NCI-H82 (cell line): Measurements from ENCODE around the gene IL2RA.
"Not testable (repeated sequence)": the region's sequence is repeated elsewhere in the genome, so short reads cannot be mapped to it uniquely, and the experiment has no call there.

Source experiments
- DNase-seq: peaks from one replicate; lab custom pipeline; 2025; lab: John Stamatoyannopoulos, UW

Gene IL2RA

GRCh38 chr10:6062101-6062771, at the start of gene IL2RA:
TSS of gene IL2RA (minus strand) at chr10:6062367. CDS start at chr10:6062151, 216 bp downstream.
- DNase-seq = no peak

- DNase-seq = no peak
Observed at GRCh38 chr10:6110136-6110535, 48.0 kb upstream of the IL2RA start.

DNA sequence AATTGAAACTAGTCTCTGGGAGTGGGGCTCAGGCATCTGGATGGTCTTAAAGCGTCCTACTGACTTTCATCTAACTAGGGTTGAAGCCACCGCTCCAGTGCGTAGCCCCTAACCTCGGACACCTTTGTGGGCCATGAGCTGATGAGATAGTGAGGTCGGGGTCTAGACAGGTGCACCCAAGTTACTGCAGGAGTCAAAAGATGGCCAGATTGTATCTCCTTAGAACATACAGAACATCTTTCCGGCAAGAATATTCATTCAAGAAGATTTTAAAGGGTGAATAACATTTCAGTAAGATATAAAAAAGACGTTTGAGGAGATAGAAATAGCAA, 47.2 kb upstream of the IL2RA start:
- DNase-seq = no peak

GRCh38 chr10:6108631-6109443, 46.7 kb upstream of the IL2RA start:
- DNase-seq = peak; percentile 54

- no peak for DNase-seq
Observed at GRCh38 chr10:6108072-6108471, 45.9 kb upstream of the IL2RA start.

GRCh38 chr10:6107616-6108015, 45.4 kb upstream of the IL2RA start:
- not testable (repeated sequence) for DNase-seq

GRCh38 chr10:6103591-6103990, 41.4 kb upstream of the IL2RA start:
- no peak for DNase-seq

- no peak for DNase-seq
Observed at GRCh38 chr10:6102128-6102527, 40.0 kb upstream of the IL2RA start.

GRCh38 chr10:6101181-6101580, 39.0 kb upstream of the IL2RA start:
- DNase-seq = no peak

DNA sequence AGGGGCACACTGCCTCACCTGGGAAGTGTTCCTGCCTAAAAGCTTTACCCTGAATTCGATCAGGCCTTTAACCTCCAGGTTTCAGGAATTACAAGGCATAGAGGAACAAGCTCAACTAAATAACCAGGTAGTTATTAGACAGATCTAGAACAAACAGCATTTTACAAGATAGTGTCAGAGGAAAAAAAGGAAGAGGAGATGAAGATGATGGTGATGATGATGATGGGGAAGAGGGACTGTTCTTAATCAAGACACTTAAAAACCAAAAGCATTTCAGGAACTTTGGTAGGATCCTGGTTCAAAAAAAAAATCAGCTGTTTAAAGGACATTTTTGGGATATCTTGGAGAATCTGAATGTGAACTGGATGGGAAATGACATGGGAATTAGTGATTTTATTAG, 38.2 kb upstream of the IL2RA start:
- DNase-seq = no peak

DNA sequence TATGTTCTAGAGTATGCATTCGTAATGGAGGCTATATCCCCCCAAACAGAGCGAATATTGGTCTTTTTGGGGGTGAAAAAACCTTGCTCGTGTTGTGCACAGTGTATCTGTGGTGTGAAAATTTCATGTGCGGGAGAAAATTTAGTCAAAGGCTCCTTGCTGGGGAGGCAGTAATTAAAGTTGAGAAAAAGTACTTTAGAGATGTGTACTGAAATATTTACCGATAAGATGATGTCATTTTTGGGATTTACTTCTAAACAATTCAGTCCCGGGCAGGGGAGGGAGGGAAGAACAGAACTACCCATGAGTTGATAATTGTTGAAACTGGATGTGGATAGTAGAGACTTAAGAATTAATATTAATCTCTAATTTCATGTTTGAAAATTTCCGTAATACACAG, 36.0 kb upstream of the IL2RA start:
- DNase-seq = no peak

GRCh38 chr10:6097063-6097462, 34.9 kb upstream of the IL2RA start:
- no peak for DNase-seq

DNA sequence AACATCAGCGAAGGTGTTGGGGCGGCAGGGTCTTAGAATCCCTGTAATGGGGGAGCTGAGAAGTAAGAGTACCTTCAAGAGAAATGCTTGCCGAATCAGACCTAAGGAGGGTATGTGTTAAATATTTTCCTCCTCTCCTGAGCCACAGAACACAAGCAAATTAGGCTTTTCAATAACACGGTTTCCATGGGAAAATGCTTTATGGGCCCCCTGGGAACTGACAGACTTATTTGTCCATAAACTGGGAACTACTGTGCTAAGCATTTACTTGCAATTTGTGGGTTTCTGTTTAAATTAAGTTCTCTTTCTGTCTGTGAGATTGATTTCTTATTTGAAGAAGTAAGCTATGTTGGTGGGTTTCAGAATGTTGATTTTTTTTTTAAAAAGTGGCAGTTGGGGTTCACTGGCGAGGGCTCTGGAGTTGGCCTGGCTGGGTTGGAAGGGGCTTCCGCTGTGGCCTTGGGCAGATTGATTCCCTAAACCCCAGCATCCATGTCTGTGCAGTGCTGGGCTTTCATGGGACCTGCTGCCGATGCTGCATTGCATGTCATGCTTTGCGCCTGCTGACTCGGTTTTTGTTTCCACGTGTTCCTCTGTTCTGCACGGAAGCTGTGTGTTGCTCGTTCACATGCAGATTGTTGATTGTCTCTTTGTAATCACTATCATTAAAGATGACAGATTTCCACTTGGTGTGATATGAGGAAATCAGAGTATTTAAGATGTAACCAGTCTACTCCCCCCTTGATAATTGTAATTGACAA, 33.8 kb upstream of the IL2RA start:
- no peak for DNase-seq

GRCh38 chr10:6092731-6093130, 30.6 kb upstream of the IL2RA start:
- DNase-seq = no peak

DNA sequence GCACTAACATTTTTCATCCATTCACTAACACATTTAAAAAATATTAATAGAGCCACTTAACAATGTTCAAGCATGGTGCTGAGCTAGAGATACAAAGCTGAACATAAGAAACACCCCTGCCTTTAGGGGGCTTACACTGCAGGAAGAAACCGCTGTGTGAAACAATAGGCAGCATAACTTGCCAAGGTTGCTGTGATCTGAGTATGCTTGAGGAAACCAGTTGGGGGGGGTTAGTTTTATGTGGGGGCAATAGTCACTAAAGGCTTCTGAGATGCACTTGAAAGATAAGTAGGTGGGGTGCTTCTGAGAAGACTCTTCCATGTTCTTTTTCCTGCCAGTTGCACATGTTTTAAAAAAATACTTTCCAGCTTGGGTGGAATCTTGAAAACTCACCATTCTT, 29.5 kb upstream of the IL2RA start:
- DNase-seq = no peak

GRCh38 chr10:6089334-6090219, 27.4 kb upstream of the IL2RA start:
- peak; percentile 37 for DNase-seq

DNA sequence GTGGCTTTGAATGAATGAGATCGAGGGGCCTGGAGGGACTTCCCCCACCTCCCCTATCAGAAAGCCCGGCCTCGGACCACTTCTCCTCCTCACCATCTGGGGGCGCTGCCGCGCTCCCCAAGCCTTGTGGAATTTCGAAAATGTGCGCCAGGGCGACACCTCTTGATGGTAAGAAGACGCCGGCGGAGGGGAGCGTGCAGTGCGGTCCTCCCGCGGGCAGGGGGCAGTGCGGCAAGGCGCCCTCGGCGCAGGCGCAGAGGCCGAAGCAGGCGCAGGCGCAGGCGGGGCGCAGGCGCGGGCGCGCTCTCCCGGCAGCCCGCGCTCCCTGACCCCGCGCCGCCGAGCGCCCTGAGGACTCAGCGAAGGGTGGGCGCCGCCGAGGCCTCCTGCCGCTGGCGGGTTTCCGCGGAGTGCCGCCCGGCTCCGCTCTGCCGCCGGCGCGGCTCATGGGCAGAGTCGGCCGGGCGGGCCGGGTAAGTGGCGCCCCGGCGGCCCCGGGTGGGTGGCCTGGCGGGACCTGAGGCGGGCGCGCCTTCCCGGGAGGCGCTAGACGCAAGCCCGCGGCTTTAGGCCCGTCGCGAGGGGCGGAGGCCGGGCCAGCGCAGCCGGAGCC, 26.7 kb upstream of the IL2RA start, which contains the start of gene RBM17:
Gene RBM17 (plus strand): TSS at position 314 of the 613 bp plus-strand sequence. CDS start 8,032 bp downstream, outside the sequence.
- peak; percentile 95 for DNase-seq

DNA sequence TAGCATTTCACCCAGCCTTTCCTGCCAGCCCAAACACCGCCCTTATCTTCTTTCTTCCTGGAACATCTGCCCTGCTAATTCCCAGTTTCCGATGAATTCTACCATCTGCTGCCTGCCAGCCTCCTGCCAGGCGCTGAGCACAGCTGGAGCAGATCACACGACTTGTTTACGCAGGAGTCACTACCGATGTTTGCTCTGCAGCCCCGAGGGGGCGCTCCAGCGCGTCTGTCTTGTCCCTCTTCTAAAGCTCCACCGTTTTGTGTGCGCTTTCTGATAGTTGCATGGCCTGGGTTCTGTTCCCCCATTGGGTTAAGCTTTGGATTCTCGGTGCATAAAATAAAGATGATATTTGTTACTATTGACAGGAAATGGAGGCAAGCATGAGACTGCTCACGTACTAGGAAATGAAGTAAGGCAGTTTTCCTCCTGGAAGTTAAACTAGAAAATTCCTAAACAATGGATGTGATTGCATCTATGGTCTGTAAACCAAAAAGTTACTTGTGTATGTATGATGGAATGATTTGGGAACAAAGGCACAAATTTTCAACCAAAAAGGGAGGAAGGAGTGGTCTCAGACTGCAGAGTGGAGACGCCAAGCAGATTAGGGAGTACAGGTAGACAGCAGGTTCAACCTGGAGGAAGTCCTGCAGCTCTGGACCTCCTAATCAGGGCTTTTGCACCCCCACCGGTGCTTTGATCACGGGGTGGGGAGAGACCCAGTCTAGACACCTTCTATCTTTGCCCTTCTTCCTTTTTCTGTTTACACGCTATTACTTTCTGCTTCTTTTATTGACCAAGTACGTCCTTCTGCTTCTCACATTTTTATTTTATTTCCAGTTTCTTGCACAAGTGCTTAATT, 24.4 kb upstream of the IL2RA start:
- DNase-seq = peak; percentile 94

GRCh38 chr10:6083523-6084475, 21.6 kb upstream of the IL2RA start:
- DNase-seq = peak; percentile 21
